GM12892 (cell line): ENCODE measurements around the gene USP10.

Experiments used
- POLR2A ChIP-seq: IDR thresholded peaks from 2 replicates; pipeline ENCODE4 v1.6.1; 2011; ENCODE audit warnings: low read depth, low read length, control low read depth
- POLR2AphosphoS5 ChIP-seq: IDR thresholded peaks from 2 replicates; pipeline ENCODE4 v1.6.1; 2011; ENCODE audit warnings: low read depth, low read length, control low read depth

DNA sequence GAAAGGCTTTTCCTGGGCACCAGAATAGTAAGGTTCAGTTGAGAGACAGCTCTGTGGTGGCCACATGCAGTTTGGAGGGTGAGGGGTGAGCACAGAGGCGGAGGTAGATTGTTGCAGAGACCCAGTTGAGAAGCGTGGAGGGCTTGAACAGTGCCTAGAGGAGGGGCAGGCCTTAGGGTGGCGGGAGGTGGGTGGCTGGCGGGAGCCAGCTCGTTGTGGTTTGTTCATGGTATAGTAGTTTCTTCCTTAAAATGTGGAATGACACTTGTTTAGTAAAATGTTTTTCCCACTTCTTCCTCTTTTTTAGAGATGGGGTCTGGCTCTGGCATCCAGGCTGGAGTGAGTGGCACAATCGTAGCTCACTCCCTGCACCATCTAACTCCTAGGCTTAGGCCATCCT is 14.2 kb downstream of the USP10 start:
- TF ChIP-seq POLR2A = no peak
- TF ChIP-seq POLR2AphosphoS5 = no peak
